Measurements from ENCODE around the gene CDC42BPA.

CDC42BPA gene

DNA sequence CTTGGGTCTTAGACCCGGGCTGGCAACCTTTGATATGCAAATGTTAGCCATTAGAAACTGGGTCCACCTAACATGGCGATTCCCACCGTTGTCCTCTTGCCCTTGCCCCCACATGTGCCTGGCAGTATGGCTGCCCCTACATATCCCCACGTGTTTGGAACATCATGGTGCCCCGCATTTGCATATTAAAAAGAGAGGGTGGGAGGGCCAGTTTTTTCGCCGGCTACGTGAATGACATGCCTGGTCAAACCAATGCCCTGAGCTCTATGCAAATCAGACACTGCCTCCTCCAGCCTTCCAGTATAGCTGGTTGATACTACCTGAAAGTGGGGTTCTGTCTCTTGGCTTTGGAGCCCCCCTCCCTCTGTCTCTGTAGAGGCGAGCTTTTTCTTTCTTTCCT, 133.0 kb downstream of the CDC42BPA start:
- peaks cover 4% of the 10 kb centered on the region for H3K27me3 ChIP-seq (ENCODE audit: insufficient read depth, low read length, poor library complexity)
- H4K20me1 ChIP-seq (ENCODE audit: insufficient read depth, low read length) = no peaks in the 10 kb centered on the region
- no peak overlapping the region for H3K4me2 ChIP-seq (ENCODE audit: insufficient read depth, low read length)
- no peaks in the 10 kb centered on the region for H3K9me3 ChIP-seq (ENCODE audit: insufficient read depth, low read length, severe bottlenecking)
- ATAC-seq (ENCODE audit: insufficient read depth, low read depth) = no peak
- no peaks in the 10 kb centered on the region for H3K36me3 ChIP-seq (ENCODE audit: insufficient read depth, low read length)
- no peak overlapping the region for H3K9ac ChIP-seq (ENCODE audit: low read depth, low read length)
- H3K79me2 ChIP-seq (ENCODE audit: insufficient read depth, low read length) = no peaks in the 10 kb centered on the region
- no peak for DNase-seq
- H3K4me1 ChIP-seq (ENCODE audit: insufficient read depth, low read length) = no peaks in the 10 kb centered on the region
- TF ChIP-seq, protein P1, sequence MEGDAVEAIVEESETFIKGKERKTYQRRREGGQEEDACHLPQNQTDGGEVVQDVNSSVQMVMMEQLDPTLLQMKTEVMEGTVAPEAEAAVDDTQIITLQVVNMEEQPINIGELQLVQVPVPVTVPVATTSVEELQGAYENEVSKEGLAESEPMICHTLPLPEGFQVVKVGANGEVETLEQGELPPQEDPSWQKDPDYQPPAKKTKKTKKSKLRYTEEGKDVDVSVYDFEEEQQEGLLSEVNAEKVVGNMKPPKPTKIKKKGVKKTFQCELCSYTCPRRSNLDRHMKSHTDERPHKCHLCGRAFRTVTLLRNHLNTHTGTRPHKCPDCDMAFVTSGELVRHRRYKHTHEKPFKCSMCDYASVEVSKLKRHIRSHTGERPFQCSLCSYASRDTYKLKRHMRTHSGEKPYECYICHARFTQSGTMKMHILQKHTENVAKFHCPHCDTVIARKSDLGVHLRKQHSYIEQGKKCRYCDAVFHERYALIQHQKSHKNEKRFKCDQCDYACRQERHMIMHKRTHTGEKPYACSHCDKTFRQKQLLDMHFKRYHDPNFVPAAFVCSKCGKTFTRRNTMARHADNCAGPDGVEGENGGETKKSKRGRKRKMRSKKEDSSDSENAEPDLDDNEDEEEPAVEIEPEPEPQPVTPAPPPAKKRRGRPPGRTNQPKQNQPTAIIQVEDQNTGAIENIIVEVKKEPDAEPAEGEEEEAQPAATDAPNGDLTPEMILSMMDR (IDR thresholded peaks at IDR 0.05; ENCODE audit: borderline replicate concordance, extremely low read depth, low read length, poor library complexity, severe bottlenecking) = no peak
- no peak for TF ChIP-seq EZH2 (IDR thresholded peaks at IDR 0.05; ENCODE audit: borderline replicate concordance, low read depth, low read length, severe bottlenecking)
- no peak overlapping the region for H2AFZ ChIP-seq (ENCODE audit: low read depth, low read length)
- no peak overlapping the region for H3K27ac ChIP-seq (ENCODE audit: low read length)
- no peak overlapping the region for H3K4me3 ChIP-seq (ENCODE audit: low read depth in 1 of 2, low read length in 2 of 2)

DNA sequence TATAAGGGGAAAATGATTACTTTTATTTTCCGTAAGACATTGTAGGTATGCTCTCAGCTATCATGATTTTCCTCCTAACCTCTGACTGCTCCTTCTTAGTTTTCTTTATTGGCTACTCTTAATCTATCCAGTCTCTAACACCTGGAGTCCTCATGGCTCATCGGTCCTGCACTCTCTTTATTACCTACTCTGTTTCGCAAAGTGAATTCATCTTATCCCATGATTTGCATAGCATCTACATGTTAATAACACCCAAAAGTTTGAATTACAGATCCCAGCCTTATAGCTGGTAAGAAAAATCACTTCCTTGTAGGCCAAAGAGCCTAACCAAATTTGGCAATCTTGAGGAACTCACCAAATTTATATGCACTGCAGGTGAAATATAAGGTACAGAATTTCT, 136.3 kb downstream of the CDC42BPA start:
- TF ChIP-seq, protein P1 (IDR thresholded peaks at IDR 0.05; ENCODE audit: borderline replicate concordance, extremely low read depth, low read length, poor library complexity, severe bottlenecking) = no peak
- no peak for TF ChIP-seq EZH2 (IDR thresholded peaks at IDR 0.05; ENCODE audit: borderline replicate concordance, low read depth, low read length, severe bottlenecking)
- H3K9me3 ChIP-seq (ENCODE audit: insufficient read depth, low read length, severe bottlenecking) = no peaks in the 10 kb centered on the region
- no peak overlapping the region for H3K27ac ChIP-seq (ENCODE audit: low read length)
- no peak for ATAC-seq (ENCODE audit: insufficient read depth, low read depth)
- no peaks in the 10 kb centered on the region for H3K27me3 ChIP-seq (ENCODE audit: insufficient read depth, low read length, poor library complexity)
- H4K20me1 ChIP-seq (ENCODE audit: insufficient read depth, low read length) = no peaks in the 10 kb centered on the region
- no peak overlapping the region for H3K4me2 ChIP-seq (ENCODE audit: insufficient read depth, low read length)
- H3K4me3 ChIP-seq (ENCODE audit: low read depth in 1 of 2, low read length in 2 of 2) = no peak overlapping the region
- H3K4me1 ChIP-seq (ENCODE audit: insufficient read depth, low read length) = no peaks in the 10 kb centered on the region
- DNase-seq = no peak
- H2AFZ ChIP-seq (ENCODE audit: low read depth, low read length) = no peak overlapping the region
- no peaks in the 10 kb centered on the region for H3K79me2 ChIP-seq (ENCODE audit: insufficient read depth, low read length)
- no peaks in the 10 kb centered on the region for H3K36me3 ChIP-seq (ENCODE audit: insufficient read depth, low read length)
- no peak overlapping the region for H3K9ac ChIP-seq (ENCODE audit: low read depth, low read length)

DNA sequence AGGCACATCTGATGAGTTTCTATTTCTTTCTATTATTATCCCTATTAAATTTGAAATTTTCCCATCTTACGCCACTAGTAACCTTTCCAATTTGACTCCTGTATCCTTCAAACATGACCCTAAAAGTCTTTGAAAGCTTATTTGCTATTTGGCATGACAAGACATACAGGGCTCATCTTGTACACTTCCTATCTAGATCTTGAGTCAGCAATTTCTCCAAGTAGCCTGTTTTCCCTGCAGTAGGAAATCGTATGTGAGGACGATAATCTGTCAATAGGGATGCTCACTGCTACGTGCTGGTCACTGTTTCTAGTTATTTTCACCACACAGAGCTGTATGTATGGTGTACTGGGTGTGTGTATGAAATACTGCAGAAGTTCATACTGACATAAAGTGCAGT, 142.7 kb downstream of the CDC42BPA start:
- Histone ChIP-seq H4K20me1 (ENCODE audit: insufficient read depth, low read length) (no peaks in the 10 kb centered on the region), H3K9ac (ENCODE audit: low read depth, low read length) (no peak overlapping the region), H3K36me3 (ENCODE audit: insufficient read depth, low read length) (no peaks in the 10 kb centered on the region), H3K4me1 (ENCODE audit: insufficient read depth, low read length) (no peaks in the 10 kb centered on the region), H3K4me3 (ENCODE audit: low read depth in 1 of 2, low read length in 2 of 2) (no peak overlapping the region), H3K9me3 (ENCODE audit: insufficient read depth, low read length, severe bottlenecking) (no peaks in the 10 kb centered on the region), H3K27ac (ENCODE audit: low read length) (no peak overlapping the region), H3K4me2 (ENCODE audit: insufficient read depth, low read length) (no peak overlapping the region), H2AFZ (ENCODE audit: low read depth, low read length) (no peak overlapping the region), H3K79me2 (ENCODE audit: insufficient read depth, low read length) (no peaks in the 10 kb centered on the region), H3K27me3 (ENCODE audit: insufficient read depth, low read length, poor library complexity) (peaks cover 14% of the 10 kb centered on the region)
- ATAC-seq (ENCODE audit: insufficient read depth, low read depth) = no peak
- TF ChIP-seq EZH2 (IDR thresholded peaks at IDR 0.05; ENCODE audit: borderline replicate concordance, low read depth, low read length, severe bottlenecking) = no peak
- no peak for DNase-seq

DNA sequence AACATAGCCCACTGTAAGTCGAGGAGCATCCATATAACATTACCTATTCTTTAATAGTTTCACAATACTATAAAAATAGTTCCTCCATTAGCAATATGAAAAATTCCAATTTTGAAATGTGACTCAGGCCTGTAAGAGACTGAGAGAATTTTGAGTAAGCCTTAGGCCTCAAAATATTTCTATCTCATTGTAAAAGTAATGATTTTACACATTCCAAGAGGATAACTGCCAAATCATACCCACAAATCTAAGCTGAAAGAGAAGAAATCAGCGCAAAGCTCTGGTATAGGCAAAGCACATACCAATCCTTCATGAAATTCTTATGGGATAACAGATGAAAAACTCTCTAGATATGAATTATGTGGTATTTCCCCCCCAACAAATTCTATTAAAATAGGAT, 144.1 kb downstream of the CDC42BPA start:
- no peaks in the 10 kb centered on the region for H3K9me3 ChIP-seq (ENCODE audit: insufficient read depth, low read length, severe bottlenecking)
- H4K20me1 ChIP-seq (ENCODE audit: insufficient read depth, low read length) = no peaks in the 10 kb centered on the region
- H3K4me3 ChIP-seq (ENCODE audit: low read depth in 1 of 2, low read length in 2 of 2) = no peak overlapping the region
- H3K4me2 ChIP-seq (ENCODE audit: insufficient read depth, low read length) = no peak overlapping the region
- ATAC-seq (ENCODE audit: insufficient read depth, low read depth) (no peak), DNase-seq (no peak)
- peaks cover 17% of the 10 kb centered on the region for H3K27me3 ChIP-seq (ENCODE audit: insufficient read depth, low read length, poor library complexity)
- no peak overlapping the region for H2AFZ ChIP-seq (ENCODE audit: low read depth, low read length)
- no peaks in the 10 kb centered on the region for H3K79me2 ChIP-seq (ENCODE audit: insufficient read depth, low read length)
- H3K9ac ChIP-seq (ENCODE audit: low read depth, low read length) = no peak overlapping the region
- no peak overlapping the region for H3K27ac ChIP-seq (ENCODE audit: low read length)
- TF ChIP-seq, protein P1 (IDR thresholded peaks at IDR 0.05; ENCODE audit: borderline replicate concordance, extremely low read depth, low read length, poor library complexity, severe bottlenecking) = no peak
- no peak for TF ChIP-seq EZH2 (IDR thresholded peaks at IDR 0.05; ENCODE audit: borderline replicate concordance, low read depth, low read length, severe bottlenecking)
- no peaks in the 10 kb centered on the region for H3K4me1 ChIP-seq (ENCODE audit: insufficient read depth, low read length)
- no peaks in the 10 kb centered on the region for H3K36me3 ChIP-seq (ENCODE audit: insufficient read depth, low read length)
